ENCODE results near the gene MYBPC3. TPM values are rescaled to one million over a fixed set of nuclear protein-coding genes. Genes with fewer than 3 reads are reported as not detected.

The MYBPC3 gene
- total RNA-seq, 4 donors from 2014 or later = not detected

DNA sequence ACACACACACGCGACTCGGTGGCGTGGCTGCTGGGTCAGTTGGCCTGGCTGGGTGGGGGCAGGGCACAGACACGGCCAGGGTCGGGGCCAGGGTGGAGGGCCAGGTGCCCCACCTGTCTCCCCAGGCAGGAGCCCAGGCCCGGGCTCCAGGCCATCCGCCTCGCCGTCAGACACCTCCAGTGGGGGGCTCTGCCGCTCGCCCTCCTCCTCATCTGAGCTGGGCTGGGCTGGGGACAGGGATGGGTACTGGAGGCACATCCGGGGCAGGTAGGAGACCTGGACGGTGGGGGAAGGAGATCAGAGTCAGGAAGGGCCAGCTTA lies 6.2 kb upstream of the MYBPC3 start:
- no peak for TF ChIP-seq POLR2A (IDR thresholded peaks at IDR 0.05)
- TF ChIP-seq, protein P1, sequence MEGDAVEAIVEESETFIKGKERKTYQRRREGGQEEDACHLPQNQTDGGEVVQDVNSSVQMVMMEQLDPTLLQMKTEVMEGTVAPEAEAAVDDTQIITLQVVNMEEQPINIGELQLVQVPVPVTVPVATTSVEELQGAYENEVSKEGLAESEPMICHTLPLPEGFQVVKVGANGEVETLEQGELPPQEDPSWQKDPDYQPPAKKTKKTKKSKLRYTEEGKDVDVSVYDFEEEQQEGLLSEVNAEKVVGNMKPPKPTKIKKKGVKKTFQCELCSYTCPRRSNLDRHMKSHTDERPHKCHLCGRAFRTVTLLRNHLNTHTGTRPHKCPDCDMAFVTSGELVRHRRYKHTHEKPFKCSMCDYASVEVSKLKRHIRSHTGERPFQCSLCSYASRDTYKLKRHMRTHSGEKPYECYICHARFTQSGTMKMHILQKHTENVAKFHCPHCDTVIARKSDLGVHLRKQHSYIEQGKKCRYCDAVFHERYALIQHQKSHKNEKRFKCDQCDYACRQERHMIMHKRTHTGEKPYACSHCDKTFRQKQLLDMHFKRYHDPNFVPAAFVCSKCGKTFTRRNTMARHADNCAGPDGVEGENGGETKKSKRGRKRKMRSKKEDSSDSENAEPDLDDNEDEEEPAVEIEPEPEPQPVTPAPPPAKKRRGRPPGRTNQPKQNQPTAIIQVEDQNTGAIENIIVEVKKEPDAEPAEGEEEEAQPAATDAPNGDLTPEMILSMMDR (IDR thresholded peaks at IDR 0.05) = no peak
- no peak overlapping the region for H3K4me3 ChIP-seq (replicated peaks in 1 of 3)
- H3K4me1 ChIP-seq = peaks cover 4 to 7% of the 10 kb centered on the region in 2 donors
- WGBS, 2 donors = 79 to 85% methylated on average over 11 to 12 of the region's 14 CpGs
- DNase-seq = no peak
- no peaks in the 10 kb centered on the region for H3K27me3 ChIP-seq
- intact Hi-C loops (cut with DNase I) = loop anchor here (5.0 to 10.0 kb wide), 3 partner anchors 181 to 474 kb away; partner anchors contain the start of gene ARFGAP2
- H3K36me3 ChIP-seq = no peaks in the 10 kb centered on the region
- H3K9me3 ChIP-seq = no peaks in the 10 kb centered on the region
- no peak overlapping the region for H3K27ac ChIP-seq

DNA sequence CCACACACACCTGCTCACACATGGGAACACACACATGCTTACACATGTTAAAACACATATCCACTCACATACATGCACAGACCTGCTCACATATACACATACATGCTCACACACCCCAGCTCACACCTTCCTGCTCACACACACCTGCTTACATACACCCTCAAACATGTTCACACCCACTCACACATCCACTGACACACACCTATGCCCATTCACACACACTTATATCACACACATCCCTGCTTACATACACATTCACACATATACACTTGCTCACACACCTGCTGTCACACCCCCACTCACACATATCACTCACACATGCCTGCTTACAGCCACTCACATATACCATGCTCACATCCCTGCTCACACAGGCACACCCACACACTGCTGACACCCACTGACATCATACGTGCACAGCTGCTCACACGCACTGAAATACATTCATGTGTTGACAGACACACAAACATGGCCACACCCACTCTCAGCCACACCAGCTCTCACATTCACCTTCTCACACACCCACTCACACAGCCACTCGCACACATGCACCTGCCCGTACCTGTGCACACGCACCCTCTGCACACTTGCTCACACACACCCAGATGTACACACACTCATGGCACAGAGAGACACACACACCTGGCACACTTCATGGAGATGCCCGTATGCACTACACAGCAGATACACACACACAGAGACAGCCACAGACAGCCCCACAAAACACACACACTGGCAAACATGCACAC lies 5.7 kb upstream of the MYBPC3 start:
- Histone ChIP-seq H3K27me3 (no peaks in the 10 kb centered on the region), H3K36me3 (no peaks in the 10 kb centered on the region), H3K9me3 (no peaks in the 10 kb centered on the region), H3K4me3 (replicated peaks in 1 of 3) (no peak overlapping the region), H3K27ac (no peak overlapping the region), H3K4me1 (peaks cover 4 to 7% of the 10 kb centered on the region in 2 donors)
- TF ChIP-seq, protein P1 (IDR thresholded peaks at IDR 0.05) = no peak
- no peak for TF ChIP-seq POLR2A (IDR thresholded peaks at IDR 0.05)
- intact Hi-C loops (cut with DNase I) = loop anchor here (5.0 to 10.0 kb wide), 3 partner anchors 181 to 473 kb away; partner anchors contain the start of gene ARFGAP2
- DNase-seq = no peak
- WGBS, 2 donors = 90 to 93% methylated on average over 6 of the region's 6 CpGs

DNA sequence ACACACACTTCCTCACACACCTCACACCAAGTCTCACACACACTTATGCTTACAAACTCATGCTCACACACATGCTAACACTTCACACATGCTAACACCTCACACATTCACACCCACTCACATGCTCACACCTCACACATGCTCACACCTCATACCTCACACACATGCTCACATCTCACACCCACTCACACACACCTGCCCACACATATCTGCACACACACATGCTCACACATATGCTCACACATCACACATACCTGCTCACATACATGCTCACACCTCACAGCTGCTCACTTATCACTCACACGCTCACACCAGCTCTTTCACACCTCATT lies 4.5 kb upstream of the MYBPC3 start:
- TF ChIP-seq POLR2A (IDR thresholded peaks at IDR 0.05) = no peak
- TF ChIP-seq, protein P1 (IDR thresholded peaks at IDR 0.05) = no peak
- no peak overlapping the region for H3K27ac ChIP-seq

DNA sequence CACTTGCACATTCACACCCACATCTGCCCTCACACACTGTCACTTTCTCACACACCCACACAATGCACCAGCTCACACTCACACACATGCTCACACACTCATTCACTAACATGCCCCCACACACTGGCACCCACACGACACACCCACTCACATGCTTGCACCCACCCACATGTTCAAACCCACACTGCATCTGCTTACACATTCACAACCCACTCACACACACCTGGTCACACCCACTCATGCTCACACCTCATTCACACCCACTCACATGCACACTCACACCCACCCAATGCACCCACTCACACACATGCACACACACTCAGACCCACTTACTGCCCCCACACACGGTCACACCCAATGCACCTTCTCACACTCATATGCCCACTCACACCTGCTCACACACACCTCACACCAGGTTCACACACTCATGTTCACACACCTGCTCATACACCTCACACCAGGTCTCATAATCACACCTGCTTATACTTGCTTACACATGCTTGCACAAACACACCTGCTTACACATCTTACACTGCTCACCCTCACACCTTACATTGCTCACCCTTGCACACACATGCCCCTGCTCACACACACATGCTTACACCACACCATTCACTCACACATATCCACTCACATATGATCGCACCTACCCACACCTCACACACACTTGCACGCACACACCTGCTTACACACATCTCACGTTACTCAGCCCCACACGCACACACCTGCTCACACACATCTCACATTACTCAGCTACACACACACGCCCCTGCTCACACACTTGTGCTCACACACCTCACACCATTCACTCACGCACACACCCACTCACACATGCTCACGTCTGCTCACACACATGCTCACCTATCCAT lies 3.9 kb upstream of the MYBPC3 start:
- Histone ChIP-seq H3K27me3 (no peaks in the 10 kb centered on the region), H3K4me3 (replicated peaks in 1 of 3) (no peak overlapping the region), H3K9me3 (no peaks in the 10 kb centered on the region), H3K4me1 (peaks cover 4 to 7% of the 10 kb centered on the region in 2 donors), H3K27ac (no peak overlapping the region), H3K36me3 (no peaks in the 10 kb centered on the region)
- intact Hi-C loops (cut with DNase I) = loop anchor here (5.0 to 10.0 kb wide), 3 partner anchors 179 to 472 kb away; partner anchors contain the start of gene ARFGAP2
- no peak for DNase-seq
- TF ChIP-seq POLR2A (IDR thresholded peaks at IDR 0.05) = no peak
- TF ChIP-seq, protein P1 (IDR thresholded peaks at IDR 0.05) = no peak
- 91 to 96% methylated on average over 9 of the region's 9 CpGs for WGBS, 2 donors

More for the DNA sequence above, 4.5 kb upstream of the MYBPC3 start:
- 95 to 97% methylated on average over 1 of the region's 1 CpG for WGBS, 2 donors
- H3K27me3 ChIP-seq = no peaks in the 10 kb centered on the region
- H3K9me3 ChIP-seq = no peaks in the 10 kb centered on the region
- H3K36me3 ChIP-seq = no peaks in the 10 kb centered on the region
- intact Hi-C loops (cut with DNase I) = loop anchor here (5.0 to 10.0 kb wide), 3 partner anchors 180 to 472 kb away; partner anchors contain the start of gene ARFGAP2
- H3K4me3 ChIP-seq (replicated peaks in 1 of 3) = no peak overlapping the region
- no peak for DNase-seq
- H3K4me1 ChIP-seq = peaks cover 4 to 7% of the 10 kb centered on the region in 2 donors

Measured in thyroid gland (tissue), 4 donors.